Prostate gland (tissue), 2 donors: ENCODE measurements around the gene ETNK1.

Source experiments
- CTCF ChIP-seq, 4 experiments: fragments of 200-600 bp in 2 of 4; fragments of 450-650 bp in 2 of 4; sonication (generic) in 2 of 4; IDR thresholded peaks; 1 replicate in 3 of 4; 2 replicates in 1 of 4; pipeline ENCODE4 v1.5.1; 2016 to 2019; ENCODE audit warnings: antibody characterized with exemption in 4 of 4, mild to moderate bottlenecking in 2 of 4, moderate library complexity in 2 of 4
- POLR2A ChIP-seq: fragments of 450-650 bp; IDR thresholded peaks from one replicate; pipeline ENCODE4 v1.6.1; 2016; ENCODE audit warnings: antibody characterized with exemption, mild to moderate bottlenecking

GRCh38 chr12:22662356-22662755 is 37.4 kb downstream of the ETNK1 start:
- TF ChIP-seq POLR2A (no peak), CTCF (IDR thresholded peaks at IDR 0.05) (no peak)
